Activated B cell treated with CpG ODN at 0.5 μM for 24 hours (primary cell): ENCODE results near the gene PLCB2. TPM values are rescaled to one million over a fixed set of nuclear protein-coding genes. Genes with fewer than 3 reads are reported as not detected.

Experiments
- ATAC-seq: fragments of 200-7000 bp; cut with Tn5 transposase; one replicate; pipeline ENCODE4 v1.10.0; 2021; ENCODE audit warnings: low read depth, mild to moderate bottlenecking, moderate library complexity
- CTCF ChIA-PET: fragments of 350-600 bp; sonication (Branson Sonifier 250); formaldehyde crosslinking; loops from one replicate; lab custom pipeline; 2021; ENCODE audit warnings: antibody characterized with exemption; lab: Charles Lee
- POLR2A ChIA-PET: fragments of 350-600 bp; sonication (Branson Sonifier 250); formaldehyde crosslinking; loops from one replicate; lab custom pipeline; 2021; ENCODE audit warnings: antibody characterized with exemption; lab: Charles Lee
- DNase-seq: peaks from one replicate; pipeline ENCODE4 v3.0.0; 2022
- H3K27ac Mint-ChIP-seq: one replicate; pipeline ENCODE4 v1.8.0; 2020; ENCODE audit warnings: mixed read lengths
- H3K27me3 Mint-ChIP-seq: one replicate; pipeline ENCODE4 v1.8.0; 2021; ENCODE audit warnings: mixed read lengths
- H3K36me3 Mint-ChIP-seq: one replicate; pipeline ENCODE4 v1.8.0; 2021; ENCODE audit warnings: low read depth, mixed read lengths
- H3K4me1 Mint-ChIP-seq: one replicate; pipeline ENCODE4 v1.8.0; 2021; ENCODE audit warnings: mixed read lengths
- H3K4me3 Mint-ChIP-seq: one replicate; pipeline ENCODE4 v1.8.0; 2020; ENCODE audit warnings: mild to moderate bottlenecking, mixed read lengths
- H3K9me3 Mint-ChIP-seq: one replicate; pipeline ENCODE4 v1.8.0; 2020; ENCODE audit warnings: mixed read lengths
- CTCF ChIP-seq: fragments of 200-600 bp; IDR thresholded peaks from one replicate; pipeline ENCODE4 v1.8.0; 2022; ENCODE audit warnings: antibody characterized with exemption, mild to moderate bottlenecking
- intact Hi-C: fragments of 100-400 bp; cut with micrococcal nuclease; formaldehyde crosslinking; loops from one replicate; pipeline ENCODE4 v1.15.1; 2024
- total RNA-seq: library from RNA; stranded (reverse); gene quantifications from 2 replicates; pipeline ENCODE4 v1.2.3, GENCODE V29; 2022

The PLCB2 gene
- total RNA-seq, 1 donor from 2014 or later: 126 TPM

- DNase-seq (no peak), ATAC-seq (no peak)
- CTCF ChIA-PET: interaction anchor here (1.3 to 11.8 kb wide), 3 partner anchors 10 to 224 kb away, joined by 4 to 228 read pairs (median 11); no protein-coding TSS in a partner anchor
- TF ChIP-seq CTCF: no peak
- intact Hi-C loops: loop anchor here (5.0 kb wide), 1 partner anchor 32 kb away; the partner anchor contains the start of gene PAK6
- Mint-ChIP-seq H3K27me3 (no peaks in the 10 kb centered on the region), H3K27ac (no peak overlapping the region), H3K36me3 (no peaks in the 10 kb centered on the region), H3K4me3 (no peak overlapping the region), H3K9me3 (no peaks in the 10 kb centered on the region), H3K4me1 (peaks cover under 1% of the 10 kb centered on the region)
- POLR2A ChIA-PET: no interaction called here
Measured at GRCh38 chr15:40269604-40270003, 38.1 kb downstream of the PLCB2 start.

GRCh38 chr15:40267670-40268069, 40.1 kb downstream of the PLCB2 start:
- DNase-seq (no peak), ATAC-seq (no peak)
- H3K4me3 Mint-ChIP-seq: no peak overlapping the region
- H3K4me1 Mint-ChIP-seq: no peaks in the 10 kb centered on the region
- no peak for TF ChIP-seq CTCF
- H3K9me3 Mint-ChIP-seq: no peaks in the 10 kb centered on the region
- H3K36me3 Mint-ChIP-seq: no peaks in the 10 kb centered on the region
- ChIA-PET CTCF (interaction anchor here (2.0 kb wide), 1 partner anchor 49 kb away, joined by 6 read pairs; no protein-coding TSS in a partner anchor), POLR2A (no interaction called here)
- no peak overlapping the region for H3K27ac Mint-ChIP-seq
- H3K27me3 Mint-ChIP-seq: no peaks in the 10 kb centered on the region
- intact Hi-C loops: no loop called here

DNA sequence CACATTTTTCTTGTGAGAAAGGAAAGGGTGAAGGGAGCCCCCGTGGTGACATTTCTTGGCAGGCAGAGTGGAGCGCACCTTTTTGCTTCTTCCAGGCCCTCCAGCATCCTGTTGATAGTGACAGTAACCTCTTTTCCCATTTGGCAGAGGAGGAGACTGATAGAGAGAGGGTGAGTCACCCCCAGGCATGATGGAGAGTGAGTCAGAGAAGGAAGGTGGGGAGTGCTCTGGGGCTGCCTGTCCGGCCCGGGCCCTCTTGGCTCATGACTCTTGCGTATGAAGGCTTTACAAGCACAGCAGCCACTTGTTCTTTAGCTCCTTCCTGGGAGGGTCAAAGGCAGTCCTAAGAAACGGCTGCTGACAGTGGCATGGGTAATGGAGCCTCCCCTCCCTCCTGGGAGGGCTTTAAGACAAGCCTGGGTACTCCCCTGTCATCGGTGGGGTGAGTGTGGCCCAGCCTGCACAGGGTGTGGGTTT, 40.9 kb downstream of the PLCB2 start:
- Mint-ChIP-seq H3K4me3 (no peak overlapping the region), H3K36me3 (no peaks in the 10 kb centered on the region), H3K9me3 (no peaks in the 10 kb centered on the region), H3K27ac (no peak overlapping the region), H3K4me1 (no peaks in the 10 kb centered on the region), H3K27me3 (no peaks in the 10 kb centered on the region)
- ATAC-seq (no peak), DNase-seq (no peak)
- no peak for TF ChIP-seq CTCF
- ChIA-PET CTCF (interaction anchor here (2.0 kb wide), 1 partner anchor 49 kb away, joined by 6 read pairs; no protein-coding TSS in a partner anchor), POLR2A (no interaction called here)
- intact Hi-C loops: no loop called here

GRCh38 chr15:40265875-40266274, 41.9 kb downstream of the PLCB2 start:
- no peak for ATAC-seq
- Mint-ChIP-seq H3K27ac (no peak overlapping the region), H3K4me1 (no peaks in the 10 kb centered on the region), H3K4me3 (no peak overlapping the region), H3K9me3 (no peaks in the 10 kb centered on the region), H3K27me3 (no peaks in the 10 kb centered on the region), H3K36me3 (no peaks in the 10 kb centered on the region)
- POLR2A ChIA-PET: no interaction called here
- CTCF ChIA-PET: interaction anchor here (2.0 to 3.6 kb wide), 2 partner anchors 8 to 48 kb away, joined by 6 to 18 read pairs; no protein-coding TSS in a partner anchor
- no peak for TF ChIP-seq CTCF
- intact Hi-C loops: no loop called here
- DNase-seq: no peak

DNA sequence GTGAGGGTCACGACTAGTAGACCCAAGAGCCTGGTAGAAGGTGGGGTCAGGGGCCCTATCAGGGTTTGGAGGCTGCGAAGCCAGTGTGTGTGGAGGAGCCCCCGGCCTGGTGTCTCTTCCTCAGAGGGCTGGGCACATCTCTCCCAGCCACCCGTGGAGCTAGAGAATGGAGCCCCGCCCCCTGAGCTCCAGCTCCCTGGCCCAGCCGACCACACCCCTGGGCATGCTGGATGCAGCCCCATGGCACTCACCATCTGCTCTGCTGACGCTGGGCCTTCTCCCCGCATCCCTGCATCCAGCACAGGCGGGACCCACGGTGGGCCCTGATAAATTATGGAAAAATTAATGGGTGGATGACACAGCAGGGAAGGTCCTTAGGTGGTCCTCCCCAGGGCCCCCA, 42.4 kb downstream of the PLCB2 start:
- Mint-ChIP-seq H3K27me3 (no peaks in the 10 kb centered on the region), H3K36me3 (no peaks in the 10 kb centered on the region), H3K4me1 (no peaks in the 10 kb centered on the region), H3K27ac (no peak overlapping the region), H3K9me3 (no peaks in the 10 kb centered on the region), H3K4me3 (no peak overlapping the region)
- CTCF ChIA-PET: interaction anchor here (3.6 kb wide), 1 partner anchor 9 kb away, joined by 18 read pairs; no protein-coding TSS in a partner anchor
- no peak for ATAC-seq
- POLR2A ChIA-PET: no interaction called here
- TF ChIP-seq CTCF: no peak
- no peak for DNase-seq
- intact Hi-C loops: no loop called here
